Fibroblast of villous mesenchyme (primary cell): ENCODE results near the gene CLASP1. TPM values are rescaled to one million over a fixed set of nuclear protein-coding genes. Genes with fewer than 3 reads are reported as not detected.
"Not testable (repeated sequence)": the region's sequence is repeated elsewhere in the genome, so short reads cannot be mapped to it uniquely, and the experiment has no call there.

Experiments
- DNase-seq: peaks from one replicate; pipeline ENCODE4 v3.0.0-alpha.2; 2010; ENCODE audit warnings: low read depth
- H3K4me3 ChIP-seq: 2 replicates; pipeline ENCODE4 v1.5.1; 2011; ENCODE audit warnings: low read depth, mild to moderate bottlenecking, low read length
- CTCF ChIP-seq: IDR thresholded peaks from 2 replicates; pipeline ENCODE4 v1.5.1; 2012; ENCODE audit warnings: low read depth, mild to moderate bottlenecking, low read length; ENCODE audit not compliant: insufficient read depth
- total RNA-seq: library from RNA; depleted of rRNA; stranded (reverse); fragments of >200 nt; gene quantifications from 2 replicates; pipeline ENCODE4 v1.2.3, GENCODE V29; 2012

Gene CLASP1
- total RNA-seq, 1 donor, result 58.3 TPM

GRCh38 chr2:121324601-121325000 is 324.7 kb downstream of the CLASP1 start:
- no peak for DNase-seq
- no peak overlapping the region for H3K4me3 ChIP-seq
- TF ChIP-seq CTCF, result no peak

- DNase-seq, result no peak
- no peak overlapping the region for H3K4me3 ChIP-seq
- TF ChIP-seq CTCF, result no peak
These were observed 327.8 kb downstream of the CLASP1 start for GRCh38 chr2:121321476-121321875.

GRCh38 chr2:121319941-121320340 is 329.3 kb downstream of the CLASP1 start:
- DNase-seq, result no peak
- no peak for TF ChIP-seq CTCF
- no peak overlapping the region for H3K4me3 ChIP-seq

GRCh38 chr2:121316986-121317385 is 332.3 kb downstream of the CLASP1 start:
- no peak overlapping the region for H3K4me3 ChIP-seq
- no peak for DNase-seq
- no peak for TF ChIP-seq CTCF

- not testable (repeated sequence) for H3K4me3 ChIP-seq, DNase-seq
These were observed 335.6 kb downstream of the CLASP1 start for GRCh38 chr2:121313701-121314100.

GRCh38 chr2:121309801-121310200 is 339.5 kb downstream of the CLASP1 start:
- no peak for DNase-seq
- TF ChIP-seq CTCF, result no peak
- no peak overlapping the region for H3K4me3 ChIP-seq

- no peak overlapping the region for H3K4me3 ChIP-seq
- TF ChIP-seq CTCF, result no peak
- DNase-seq, result no peak
These were observed 339.9 kb downstream of the CLASP1 start for GRCh38 chr2:121309323-121309722.
